Suppressor macrophage (primary cell): ENCODE results near the gene DSG3.

ENCODE experiments used
- DNase-seq, 4 experiments: peaks; one replicate each; pipeline ENCODE4 v3.0.0-alpha.2; 2020 to 2022
- total RNA-seq, 17 experiments: gene quantifications; one replicate each; lab custom pipeline; 2026; ENCODE audit warnings: mixed read lengths in 6 of 17, inconsistent platforms in 3 of 17; lab: John Stamatoyannopoulos, UW

The DSG3 gene
- 0 to 2.1 (median 0) reads per million in 17 experiments for total RNA-seq

- no peak for DNase-seq
These were observed at the start of gene DSG3 for GRCh38 chr18:31447530-31448191. TSS of gene DSG3 (plus strand) at chr18:31447741. CDS start at chr18:31447878, 137 bp downstream.

DNA sequence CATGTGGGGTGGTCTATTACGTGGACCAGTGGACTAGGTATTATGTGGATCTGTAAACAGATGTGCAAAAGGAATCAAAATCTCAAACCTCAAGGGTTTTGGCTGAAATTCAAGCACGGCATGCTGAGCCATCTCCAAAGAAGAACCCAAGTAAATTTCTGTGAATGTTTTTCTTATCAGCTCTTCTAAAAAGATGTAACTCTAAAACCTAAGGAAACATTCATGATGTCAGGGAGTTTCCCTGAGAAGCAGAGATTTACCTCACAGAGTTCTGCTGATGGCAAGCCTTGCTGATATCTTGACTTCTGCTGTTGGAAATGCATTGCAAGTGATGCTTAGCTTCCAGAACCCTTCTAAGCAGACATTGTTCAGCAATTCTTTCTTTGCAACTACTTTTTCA is 49.4 kb upstream of the DSG3 start:
- DNase-seq, result no peak

DNA sequence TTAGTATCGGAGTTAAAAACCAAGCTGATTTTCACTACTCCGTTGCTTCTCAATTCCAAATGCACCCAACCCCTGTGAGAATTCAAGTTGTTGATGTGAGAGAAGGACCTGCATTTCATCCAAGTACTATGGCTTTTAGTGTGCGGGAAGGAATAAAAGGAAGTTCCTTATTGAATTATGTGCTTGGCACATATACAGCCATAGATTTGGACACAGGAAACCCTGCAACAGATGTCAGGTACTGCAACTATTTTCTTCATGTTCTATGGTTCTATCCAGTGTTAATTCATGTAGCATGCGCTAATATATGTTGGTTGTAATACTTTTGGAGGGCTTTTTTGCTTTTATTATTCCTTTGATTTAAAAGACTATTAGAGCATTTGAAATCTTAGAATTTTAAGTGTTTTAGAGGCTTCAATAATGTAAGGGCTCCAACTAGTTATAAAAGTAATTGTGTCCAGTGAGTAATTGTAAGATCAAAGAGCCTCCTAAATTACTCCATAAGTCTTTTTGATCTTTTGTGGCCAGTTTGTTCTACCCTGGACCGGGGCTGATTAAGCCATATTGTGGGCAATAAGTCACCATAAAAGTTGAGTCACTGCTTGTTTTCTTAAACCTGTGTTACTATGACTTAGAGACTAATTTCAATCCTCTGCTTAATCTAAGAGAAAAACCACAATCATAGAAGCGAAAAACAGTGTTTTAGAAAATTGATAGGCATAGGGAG is 48.1 kb upstream of the DSG3 start:
- peak in 1 of 4 experiments; percentile 5 for DNase-seq

DNA sequence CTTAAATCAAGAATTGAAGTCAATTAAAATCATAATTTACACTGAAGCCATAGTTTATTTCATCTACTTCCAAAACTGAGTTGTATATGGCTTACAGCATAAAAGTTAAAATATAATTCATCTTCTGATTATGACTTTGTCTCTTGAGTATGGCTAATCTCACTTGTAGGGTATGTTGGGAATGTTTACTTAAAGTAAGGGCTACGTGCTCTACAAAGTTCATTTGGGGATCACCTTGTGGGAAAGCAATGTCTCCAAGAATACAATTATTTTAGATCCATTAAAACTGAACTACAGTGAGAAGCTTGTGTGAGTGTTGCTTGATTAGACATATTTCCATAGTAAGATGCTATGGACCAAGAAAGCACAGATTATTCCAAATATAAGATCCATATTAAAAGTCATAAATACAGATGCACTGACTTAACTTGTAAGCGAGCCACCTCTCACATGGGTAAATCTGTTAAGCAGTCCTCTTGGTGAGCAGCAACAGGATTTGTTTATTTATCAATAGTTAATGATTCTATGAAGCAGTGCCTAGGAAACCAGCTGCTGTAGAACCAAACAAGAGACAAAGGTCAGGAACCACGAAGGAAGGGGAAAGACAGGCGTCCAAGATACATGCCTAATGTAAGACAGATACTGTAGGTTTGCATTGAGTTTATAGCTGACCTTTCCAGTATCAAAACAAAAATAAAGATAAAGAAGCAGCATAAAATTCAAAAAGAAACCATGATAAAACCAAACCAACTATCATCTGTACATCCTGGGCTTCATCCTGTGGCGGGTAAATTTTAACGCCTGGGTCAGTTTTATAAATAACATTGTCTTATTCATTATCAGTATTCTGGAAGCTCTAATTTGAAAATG is 46.1 kb upstream of the DSG3 start:
- DNase-seq, result no peak

GRCh38 chr18:31402026-31402373 is 45.5 kb upstream of the DSG3 start:
- DNase-seq, result no peak

GRCh38 chr18:31403409-31403808 is 44.1 kb upstream of the DSG3 start:
- DNase-seq, result no peak

DNA sequence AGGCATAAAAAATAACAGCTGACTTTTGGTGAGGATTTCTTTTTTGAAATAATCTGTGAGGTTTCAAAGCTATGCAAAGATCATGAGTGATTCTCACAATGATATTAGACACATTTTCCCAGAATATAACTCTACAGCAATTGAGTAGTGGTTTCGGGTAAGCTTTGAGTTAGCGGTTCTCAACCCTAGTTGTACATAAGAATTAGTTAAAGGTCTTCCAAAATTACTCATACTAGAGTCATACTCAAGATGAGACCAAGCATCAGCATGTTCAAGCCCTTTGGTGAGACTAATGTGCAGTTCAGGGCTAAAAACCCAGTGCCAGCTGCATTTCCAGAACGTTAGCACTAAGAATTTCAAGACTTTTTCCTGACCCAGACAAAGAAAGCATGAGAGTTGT is 39.9 kb upstream of the DSG3 start:
- no peak for DNase-seq

DNA sequence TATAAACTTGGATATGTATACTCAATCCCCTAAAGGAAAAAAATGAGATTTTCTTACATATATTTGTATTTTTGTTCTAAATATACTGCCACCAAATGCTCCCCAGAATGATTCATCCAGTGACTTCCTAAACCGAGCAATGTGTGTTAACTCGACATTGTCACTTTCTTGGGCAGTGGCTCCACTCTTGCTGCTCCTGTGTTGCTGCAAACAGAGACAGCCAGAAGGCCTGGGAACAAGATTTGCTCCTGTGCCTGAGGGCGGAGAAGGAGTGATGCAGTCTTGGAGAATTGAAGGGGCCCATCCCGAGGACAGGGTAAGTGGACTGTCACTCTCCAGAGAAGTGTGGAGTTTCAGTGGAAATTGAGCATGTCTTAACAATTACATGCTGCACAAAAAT is 38.3 kb upstream of the DSG3 start:
- DNase-seq, result no peak

DNA sequence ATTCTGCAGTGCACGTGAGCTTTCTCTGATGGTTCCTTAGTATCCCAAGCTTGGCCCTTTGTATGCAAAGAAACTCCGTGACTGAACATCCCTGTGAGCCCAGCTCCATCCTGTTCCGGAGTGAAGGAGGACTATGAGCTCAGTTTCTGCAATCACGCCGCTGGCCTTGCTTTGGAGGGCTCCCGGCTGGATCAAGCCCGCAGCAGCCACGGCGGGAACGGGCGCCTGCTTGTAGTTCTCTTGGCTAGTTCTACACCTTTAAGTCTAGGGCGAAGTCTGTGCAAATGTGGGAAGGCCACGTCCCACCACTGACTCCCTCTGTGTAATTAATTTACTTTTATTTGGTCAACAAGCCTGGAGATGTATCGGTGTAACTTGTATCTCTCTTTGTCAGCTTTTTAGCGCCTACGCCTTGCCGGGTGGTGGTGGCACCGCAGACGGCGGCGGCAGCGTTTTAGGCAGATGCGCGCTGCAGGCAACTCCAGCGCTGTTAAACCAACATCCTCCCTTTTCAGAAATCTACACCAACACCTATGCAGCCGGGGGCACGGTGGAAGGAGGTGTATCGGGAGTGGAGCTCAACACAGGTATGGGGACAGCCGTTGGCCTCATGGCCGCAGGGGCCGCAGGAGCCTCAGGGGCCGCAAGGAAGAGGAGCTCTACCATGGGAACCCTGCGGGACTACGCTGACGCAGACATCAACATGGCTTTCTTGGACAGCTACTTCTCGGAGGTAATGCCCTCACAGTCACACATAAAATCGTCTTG is 36.6 kb upstream of the DSG3 start:
- no peak for DNase-seq

- no peak for DNase-seq
These were observed 34.4 kb upstream of the DSG3 start for GRCh38 chr18:31413137-31413536.

- DNase-seq, result no peak
These were observed 29.7 kb upstream of the DSG3 start for GRCh38 chr18:31417850-31418249.

GRCh38 chr18:31419457-31419932 is 28.0 kb upstream of the DSG3 start:
- no peak for DNase-seq

- DNase-seq, result no peak
These were observed 27.5 kb upstream of the DSG3 start for GRCh38 chr18:31420032-31420431.

- no peak for DNase-seq
These were observed 27.0 kb upstream of the DSG3 start for GRCh38 chr18:31420524-31420923.

GRCh38 chr18:31424383-31424988 is 23.1 kb upstream of the DSG3 start:
- peak; percentile 10 to 43 (median 26) for DNase-seq

- no peak for DNase-seq
These were observed 21.5 kb upstream of the DSG3 start for GRCh38 chr18:31426021-31426420.

GRCh38 chr18:31426871-31427406 is 20.6 kb upstream of the DSG3 start:
- no peak for DNase-seq

GRCh38 chr18:31428211-31428610 is 19.3 kb upstream of the DSG3 start:
- no peak for DNase-seq

- no peak for DNase-seq
These were observed 17.9 kb upstream of the DSG3 start for GRCh38 chr18:31429623-31430022.

- DNase-seq, result no peak
These were observed 17.5 kb upstream of the DSG3 start for GRCh38 chr18:31430072-31430471.

- DNase-seq, result no peak
These were observed 17.0 kb upstream of the DSG3 start for GRCh38 chr18:31430554-31430953.

GRCh38 chr18:31432316-31432715 is 15.2 kb upstream of the DSG3 start:
- no peak for DNase-seq
